C4-2B (cell line): ENCODE data around the gene KCNMB3.

Source experiments
- ZFX ChIP-seq: fragments of 450-650 bp; IDR thresholded peaks from 2 replicates; pipeline ENCODE4 v1.6.1; 2017
- TF ChIP-seq, protein P1 (sequence below): fragments of 450-650 bp; conservative IDR thresholded peaks from 2 replicates; pipeline ENCODE4 v1.5.1; 2017; ENCODE audit warnings: mild to moderate bottlenecking

DNA sequence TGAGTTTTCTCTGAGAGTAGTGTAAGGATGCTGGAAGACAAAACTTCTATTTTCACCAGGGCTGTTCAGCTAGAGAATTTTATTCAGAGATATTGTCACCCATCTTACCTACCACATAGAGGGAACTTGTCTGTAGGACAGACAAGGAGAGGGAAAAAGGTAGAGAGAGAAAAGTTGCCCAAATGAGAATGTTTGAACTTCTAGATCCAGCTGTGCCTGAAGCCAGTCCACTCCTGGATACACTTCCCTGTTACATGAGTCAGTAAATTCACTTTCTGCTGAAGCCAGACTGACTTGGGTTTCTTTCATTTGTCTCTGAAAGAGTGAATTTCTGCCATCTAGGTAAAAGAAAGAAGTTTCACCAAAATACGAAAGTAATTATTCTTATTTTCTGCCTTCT, 27.2 kb upstream of the KCNMB3 start:
- TF ChIP-seq, protein P1, sequence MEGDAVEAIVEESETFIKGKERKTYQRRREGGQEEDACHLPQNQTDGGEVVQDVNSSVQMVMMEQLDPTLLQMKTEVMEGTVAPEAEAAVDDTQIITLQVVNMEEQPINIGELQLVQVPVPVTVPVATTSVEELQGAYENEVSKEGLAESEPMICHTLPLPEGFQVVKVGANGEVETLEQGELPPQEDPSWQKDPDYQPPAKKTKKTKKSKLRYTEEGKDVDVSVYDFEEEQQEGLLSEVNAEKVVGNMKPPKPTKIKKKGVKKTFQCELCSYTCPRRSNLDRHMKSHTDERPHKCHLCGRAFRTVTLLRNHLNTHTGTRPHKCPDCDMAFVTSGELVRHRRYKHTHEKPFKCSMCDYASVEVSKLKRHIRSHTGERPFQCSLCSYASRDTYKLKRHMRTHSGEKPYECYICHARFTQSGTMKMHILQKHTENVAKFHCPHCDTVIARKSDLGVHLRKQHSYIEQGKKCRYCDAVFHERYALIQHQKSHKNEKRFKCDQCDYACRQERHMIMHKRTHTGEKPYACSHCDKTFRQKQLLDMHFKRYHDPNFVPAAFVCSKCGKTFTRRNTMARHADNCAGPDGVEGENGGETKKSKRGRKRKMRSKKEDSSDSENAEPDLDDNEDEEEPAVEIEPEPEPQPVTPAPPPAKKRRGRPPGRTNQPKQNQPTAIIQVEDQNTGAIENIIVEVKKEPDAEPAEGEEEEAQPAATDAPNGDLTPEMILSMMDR, result no peak
- TF ChIP-seq ZFX, result no peak
